Measurements from ENCODE around the gene SZRD1.

The SZRD1 gene

DNA sequence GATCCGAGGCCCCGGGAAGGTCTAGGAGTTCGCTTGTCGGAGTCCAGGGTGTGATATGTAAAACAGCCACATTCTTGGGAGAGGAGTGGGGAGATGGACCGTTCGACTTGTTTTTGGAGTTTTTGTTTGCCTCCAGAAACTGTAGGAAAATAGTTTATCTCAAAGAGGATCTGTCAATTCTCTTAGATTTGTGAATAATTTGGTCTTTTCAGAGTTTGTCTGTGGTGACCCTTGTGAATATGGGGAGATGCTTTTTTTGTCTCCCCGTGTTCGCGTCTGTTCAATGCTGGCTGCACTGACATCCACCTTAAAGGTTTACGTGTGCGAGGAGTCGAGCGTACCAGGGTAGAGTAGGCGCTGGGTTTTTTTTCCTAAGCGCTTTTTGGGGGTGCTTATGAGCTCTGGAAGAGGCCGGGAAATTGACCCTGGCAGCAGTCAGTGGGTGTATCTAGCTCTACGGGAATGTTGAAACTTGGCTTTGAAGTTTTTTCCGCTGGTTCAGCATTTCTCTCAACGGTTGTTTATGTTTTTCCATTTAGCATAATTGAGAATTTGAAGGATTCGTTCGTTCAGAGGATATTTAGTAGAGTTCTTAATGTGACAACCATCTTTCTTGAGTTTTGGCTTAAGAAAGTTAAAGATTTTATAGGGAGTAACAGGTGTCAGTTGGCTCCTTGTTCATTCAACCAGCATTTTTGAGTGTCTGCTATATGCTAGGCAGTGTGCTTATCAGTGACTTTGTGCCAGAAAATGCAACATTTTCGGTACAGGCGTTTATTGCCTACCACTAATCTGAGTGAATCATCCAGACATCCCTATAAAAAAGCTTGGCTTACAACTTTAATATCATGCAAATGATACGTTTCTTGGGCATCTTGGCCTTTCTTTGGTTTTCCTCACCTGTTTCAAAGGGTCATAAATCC is 1.2 kb downstream of the SZRD1 start:
- no peaks in the 10 kb centered on the region for H3K36me3 ChIP-seq (ENCODE audit: control insufficient read depth, insufficient read depth, low read length)
- no peak overlapping the region for H3K27ac ChIP-seq (ENCODE audit: low read length)
- no CpG with 5 or more reads among the region's 24 CpGs for WGBS (ENCODE audit: insufficient coverage, insufficient read length)
- H3K4me3 ChIP-seq (ENCODE audit: low read length) = peak overlapping the region; percentile 89; the same call in 1 of the 2 replicates
- peaks cover 1% of the 10 kb centered on the region; the same call in 1 of the 2 replicates for H3K4me1 ChIP-seq (ENCODE audit: control insufficient read depth, insufficient read depth, low read length)
- no peak for DNase-seq (ENCODE audit: low read depth, low spot score)
- no peaks in the 10 kb centered on the region for H3K9me3 ChIP-seq (ENCODE audit: control insufficient read depth, insufficient read depth, low read length)
- H3K27me3 ChIP-seq (ENCODE audit: control insufficient read depth, insufficient read depth, low read length) = no peaks in the 10 kb centered on the region

- no peak overlapping the region for H3K27ac ChIP-seq (ENCODE audit: low read length)
- WGBS (ENCODE audit: insufficient coverage, insufficient read length) = no CpG with 5 or more reads among the region's 4 CpGs
- H3K27me3 ChIP-seq (ENCODE audit: control insufficient read depth, insufficient read depth, low read length) = no peaks in the 10 kb centered on the region
- no peak for DNase-seq (ENCODE audit: low read depth, low spot score)
- H3K36me3 ChIP-seq (ENCODE audit: control insufficient read depth, insufficient read depth, low read length) = no peaks in the 10 kb centered on the region
- H3K4me3 ChIP-seq (ENCODE audit: low read length) = no peak overlapping the region
- peaks cover 1% of the 10 kb centered on the region; the same call in 1 of the 2 replicates for H3K4me1 ChIP-seq (ENCODE audit: control insufficient read depth, insufficient read depth, low read length)
- H3K9me3 ChIP-seq (ENCODE audit: control insufficient read depth, insufficient read depth, low read length) = no peaks in the 10 kb centered on the region
Measured at GRCh38 chr1:16369821-16370220, 2.8 kb downstream of the SZRD1 start.

DNA sequence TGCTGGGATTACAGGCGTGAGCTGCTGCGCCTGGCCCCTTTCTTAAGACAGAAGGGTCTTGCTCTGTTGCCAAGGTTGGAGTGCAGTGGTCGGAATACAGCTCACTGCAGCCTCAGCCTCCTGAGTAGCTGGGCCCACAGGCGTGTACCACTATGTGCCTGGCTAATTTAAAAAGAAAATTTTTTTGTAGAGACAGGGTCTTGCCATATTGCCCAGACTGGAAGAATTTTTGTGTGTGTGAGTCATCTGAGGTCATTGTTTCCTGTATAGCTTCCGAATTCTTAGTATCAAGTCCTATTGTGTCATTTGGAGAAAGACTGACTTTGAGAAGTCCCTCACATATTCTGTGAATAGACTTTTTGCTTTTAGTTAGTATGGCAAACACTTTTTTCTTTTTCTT is 4.7 kb downstream of the SZRD1 start:
- WGBS (ENCODE audit: insufficient coverage, insufficient read length) = no CpG with 5 or more reads among the region's 5 CpGs
- no peak for DNase-seq (ENCODE audit: low read depth, low spot score)
- no peaks in the 10 kb centered on the region for H3K9me3 ChIP-seq (ENCODE audit: control insufficient read depth, insufficient read depth, low read length)
- H3K27me3 ChIP-seq (ENCODE audit: control insufficient read depth, insufficient read depth, low read length) = no peaks in the 10 kb centered on the region
- H3K36me3 ChIP-seq (ENCODE audit: control insufficient read depth, insufficient read depth, low read length) = no peaks in the 10 kb centered on the region
- no peak overlapping the region for H3K27ac ChIP-seq (ENCODE audit: low read length)
- no peak overlapping the region for H3K4me3 ChIP-seq (ENCODE audit: low read length)
- peaks cover 2% of the 10 kb centered on the region; the same call in 1 of the 2 replicates for H3K4me1 ChIP-seq (ENCODE audit: control insufficient read depth, insufficient read depth, low read length)

DNA sequence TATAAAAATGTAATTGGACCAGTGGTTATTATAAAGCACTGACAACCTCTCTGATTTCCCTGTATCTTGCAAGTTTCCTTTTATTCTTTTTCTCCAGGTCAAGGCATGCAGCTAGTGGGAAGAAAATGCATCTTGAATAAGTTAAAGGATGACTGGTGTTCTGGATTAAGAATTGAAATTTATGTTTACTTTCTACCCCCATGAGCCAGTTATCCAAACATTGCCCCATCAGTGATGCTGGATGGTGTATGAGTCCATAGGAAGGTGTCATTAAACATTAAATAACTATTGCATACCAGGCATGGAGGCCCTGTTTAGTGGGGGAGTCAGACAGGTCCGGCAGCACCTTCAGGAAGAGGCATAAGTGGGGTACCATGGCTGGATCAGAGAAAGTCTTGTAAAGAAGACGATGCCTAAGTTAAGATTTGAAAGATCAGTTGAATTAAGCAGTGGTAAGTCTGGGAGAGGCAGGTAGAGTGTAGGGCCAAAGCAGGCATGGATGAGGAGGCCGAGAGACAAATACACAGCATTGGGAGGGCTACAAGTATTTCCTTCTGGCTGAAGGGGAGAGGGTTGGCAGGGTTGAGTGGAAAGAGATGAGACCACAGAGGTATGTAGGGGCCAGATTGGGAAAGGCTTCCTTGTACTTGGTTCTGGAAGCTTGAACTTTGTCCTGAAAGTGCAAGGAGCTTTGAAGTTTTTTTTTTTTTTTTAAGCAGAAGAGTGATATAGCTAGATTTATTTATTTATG is 5.7 kb downstream of the SZRD1 start:
- Histone ChIP-seq H3K9me3 (ENCODE audit: control insufficient read depth, insufficient read depth, low read length) (no peaks in the 10 kb centered on the region), H3K4me3 (ENCODE audit: low read length) (no peak overlapping the region), H3K27me3 (ENCODE audit: control insufficient read depth, insufficient read depth, low read length) (no peaks in the 10 kb centered on the region), H3K4me1 (ENCODE audit: control insufficient read depth, insufficient read depth, low read length) (peaks cover 2% of the 10 kb centered on the region; the same call in 1 of the 2 replicates), H3K36me3 (ENCODE audit: control insufficient read depth, insufficient read depth, low read length) (no peaks in the 10 kb centered on the region), H3K27ac (ENCODE audit: low read length) (no peak overlapping the region)
- no peak for DNase-seq (ENCODE audit: low read depth, low spot score)
- no CpG with 5 or more reads among the region's 3 CpGs for WGBS (ENCODE audit: insufficient coverage, insufficient read length)

DNA sequence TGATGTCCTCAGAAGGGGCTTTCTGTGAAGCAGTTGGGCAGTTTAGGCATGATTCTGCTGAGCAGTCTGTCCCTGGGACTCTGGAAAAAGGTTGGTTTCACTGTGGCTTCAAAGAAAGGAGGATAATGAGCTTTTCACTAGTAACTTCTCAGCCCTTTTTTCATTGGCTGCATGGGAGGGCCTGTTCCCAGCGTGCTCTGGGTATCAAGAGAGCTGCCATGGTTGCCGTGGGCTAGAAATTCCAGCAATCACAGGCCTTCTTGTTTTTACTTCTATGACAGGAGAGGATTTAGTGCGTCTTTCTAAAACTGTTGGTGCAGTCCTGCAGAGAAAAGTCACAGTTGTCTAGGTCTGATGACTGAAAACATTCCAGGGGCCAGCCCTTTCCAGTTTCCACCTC is 7.2 kb downstream of the SZRD1 start:
- no peaks in the 10 kb centered on the region for H3K36me3 ChIP-seq (ENCODE audit: control insufficient read depth, insufficient read depth, low read length)
- 0 out of 2 replicates have a peak, but pooled peaks cover 1% of the 10 kb centered on the region for H3K4me1 ChIP-seq (ENCODE audit: control insufficient read depth, insufficient read depth, low read length)
- no peaks in the 10 kb centered on the region for H3K27me3 ChIP-seq (ENCODE audit: control insufficient read depth, insufficient read depth, low read length)

GRCh38 chr1:16375521-16376340 is 8.7 kb downstream of the SZRD1 start:
- no peak for DNase-seq (ENCODE audit: low read depth, low spot score)
- no peaks in the 10 kb centered on the region for H3K36me3 ChIP-seq (ENCODE audit: control insufficient read depth, insufficient read depth, low read length)

More for the DNA sequence above, 7.2 kb downstream of the SZRD1 start:
- no CpG with 5 or more reads among the region's 3 CpGs for WGBS (ENCODE audit: insufficient coverage, insufficient read length)
- Histone ChIP-seq H3K27ac (ENCODE audit: low read length) (no peak overlapping the region), H3K4me3 (ENCODE audit: low read length) (no peak overlapping the region), H3K9me3 (ENCODE audit: control insufficient read depth, insufficient read depth, low read length) (no peaks in the 10 kb centered on the region)
- no peak for DNase-seq (ENCODE audit: low read depth, low spot score)

GRCh38 chr1:16376971-16377370 is 9.9 kb downstream of the SZRD1 start:
- WGBS (ENCODE audit: insufficient coverage, insufficient read length) = no CpG with 5 or more reads among the region's 4 CpGs
- H3K27me3 ChIP-seq (ENCODE audit: control insufficient read depth, insufficient read depth, low read length) = no peaks in the 10 kb centered on the region
- no peak for DNase-seq (ENCODE audit: low read depth, low spot score)
- H3K4me1 ChIP-seq (ENCODE audit: control insufficient read depth, insufficient read depth, low read length) = 0 out of 2 replicates have a peak, but pooled peaks cover 1% of the 10 kb centered on the region
- no peaks in the 10 kb centered on the region for H3K36me3 ChIP-seq (ENCODE audit: control insufficient read depth, insufficient read depth, low read length)
- H3K4me3 ChIP-seq (ENCODE audit: low read length) = no peak overlapping the region
- no peak overlapping the region for H3K27ac ChIP-seq (ENCODE audit: low read length)
- H3K9me3 ChIP-seq (ENCODE audit: control insufficient read depth, insufficient read depth, low read length) = no peaks in the 10 kb centered on the region

More at GRCh38 chr1:16375521-16376340, 8.7 kb downstream of the SZRD1 start:
- Histone ChIP-seq H3K27me3 (ENCODE audit: control insufficient read depth, insufficient read depth, low read length) (no peaks in the 10 kb centered on the region), H3K27ac (ENCODE audit: low read length) (no peak overlapping the region), H3K9me3 (ENCODE audit: control insufficient read depth, insufficient read depth, low read length) (no peaks in the 10 kb centered on the region), H3K4me1 (ENCODE audit: control insufficient read depth, insufficient read depth, low read length) (0 out of 2 replicates have a peak, but pooled peaks cover 1% of the 10 kb centered on the region), H3K4me3 (ENCODE audit: low read length) (no peak overlapping the region)
- no CpG with 5 or more reads among the region's 15 CpGs for WGBS (ENCODE audit: insufficient coverage, insufficient read length)

- H3K27ac ChIP-seq (ENCODE audit: low read length) = no peak overlapping the region
- no peaks in the 10 kb centered on the region for H3K9me3 ChIP-seq (ENCODE audit: control insufficient read depth, insufficient read depth, low read length)
- no peaks in the 10 kb centered on the region for H3K27me3 ChIP-seq (ENCODE audit: control insufficient read depth, insufficient read depth, low read length)
- DNase-seq (ENCODE audit: low read depth, low spot score) = no peak
- no peak overlapping the region for H3K4me3 ChIP-seq (ENCODE audit: low read length)
- H3K36me3 ChIP-seq (ENCODE audit: control insufficient read depth, insufficient read depth, low read length) = no peaks in the 10 kb centered on the region
- 0 out of 2 replicates have a peak, but pooled peaks cover 1% of the 10 kb centered on the region for H3K4me1 ChIP-seq (ENCODE audit: control insufficient read depth, insufficient read depth, low read length)
- WGBS (ENCODE audit: insufficient coverage, insufficient read length) = no CpG with 5 or more reads among the region's 7 CpGs
Measured at GRCh38 chr1:16378443-16378842, 11.4 kb downstream of the SZRD1 start.

GRCh38 chr1:16380868-16381267 is 13.8 kb downstream of the SZRD1 start:
- Histone ChIP-seq H3K9me3 (ENCODE audit: control insufficient read depth, insufficient read depth, low read length) (no peaks in the 10 kb centered on the region), H3K36me3 (ENCODE audit: control insufficient read depth, insufficient read depth, low read length) (no peaks in the 10 kb centered on the region), H3K27ac (ENCODE audit: low read length) (no peak overlapping the region), H3K4me1 (ENCODE audit: control insufficient read depth, insufficient read depth, low read length) (peaks cover 7% of the 10 kb centered on the region), H3K27me3 (ENCODE audit: control insufficient read depth, insufficient read depth, low read length) (no peaks in the 10 kb centered on the region), H3K4me3 (ENCODE audit: low read length) (no peak overlapping the region)
- DNase-seq (ENCODE audit: low read depth, low spot score) = no peak
- WGBS (ENCODE audit: insufficient coverage, insufficient read length) = no CpG with 5 or more reads among the region's 4 CpGs

GRCh38 chr1:16383888-16384287 is 16.8 kb downstream of the SZRD1 start:
- Histone ChIP-seq H3K4me3 (ENCODE audit: low read length) (no peak overlapping the region), H3K4me1 (ENCODE audit: control insufficient read depth, insufficient read depth, low read length) (peaks cover 7% of the 10 kb centered on the region), H3K27ac (ENCODE audit: low read length) (no peak overlapping the region), H3K27me3 (ENCODE audit: control insufficient read depth, insufficient read depth, low read length) (no peaks in the 10 kb centered on the region), H3K9me3 (ENCODE audit: control insufficient read depth, insufficient read depth, low read length) (no peaks in the 10 kb centered on the region), H3K36me3 (ENCODE audit: control insufficient read depth, insufficient read depth, low read length) (no peaks in the 10 kb centered on the region)
- DNase-seq (ENCODE audit: low read depth, low spot score) = no peak
- 100% methylated on average over 1 of the region's 5 CpGs for WGBS (ENCODE audit: insufficient coverage, insufficient read length)

All from iPS DF 6.9 (cell line).